Memory B cell (primary cell): ENCODE data around the gene POU2F2.

Experiments
- ATAC-seq: fragments of 150-1000 bp; cut with Tn5 transposase; 2 replicates; pipeline ENCODE4 v1.10.0; 2021; ENCODE audit warnings: low read depth, mild to moderate bottlenecking, moderate library complexity
- DNase-seq, 2 donors: peaks; one replicate each; pipeline ENCODE4 v3.0.0; 2022; ENCODE audit warnings: low spot score in 2 of 2
- H3K27ac Mint-ChIP-seq: one replicate; pipeline ENCODE4 v1.8.0; 2022; ENCODE audit warnings: mild to moderate bottlenecking, moderate library complexity, mixed read lengths
- H3K27me3 Mint-ChIP-seq: one replicate; pipeline ENCODE4 v1.8.0; 2022; ENCODE audit warnings: mixed read lengths
- H3K36me3 Mint-ChIP-seq: one replicate; pipeline ENCODE4 v1.8.0; 2022; ENCODE audit warnings: mild to moderate bottlenecking, mixed read lengths
- H3K4me1 Mint-ChIP-seq: one replicate; pipeline ENCODE4 v1.8.0; 2022; ENCODE audit warnings: mixed read lengths
- H3K4me3 Mint-ChIP-seq: one replicate; pipeline ENCODE4 v1.8.0; 2022; ENCODE audit warnings: mild to moderate bottlenecking, moderate library complexity, mixed read lengths
- H3K9me3 Mint-ChIP-seq: one replicate; pipeline ENCODE4 v1.8.0; 2022; ENCODE audit warnings: mixed read lengths

Gene POU2F2

DNA sequence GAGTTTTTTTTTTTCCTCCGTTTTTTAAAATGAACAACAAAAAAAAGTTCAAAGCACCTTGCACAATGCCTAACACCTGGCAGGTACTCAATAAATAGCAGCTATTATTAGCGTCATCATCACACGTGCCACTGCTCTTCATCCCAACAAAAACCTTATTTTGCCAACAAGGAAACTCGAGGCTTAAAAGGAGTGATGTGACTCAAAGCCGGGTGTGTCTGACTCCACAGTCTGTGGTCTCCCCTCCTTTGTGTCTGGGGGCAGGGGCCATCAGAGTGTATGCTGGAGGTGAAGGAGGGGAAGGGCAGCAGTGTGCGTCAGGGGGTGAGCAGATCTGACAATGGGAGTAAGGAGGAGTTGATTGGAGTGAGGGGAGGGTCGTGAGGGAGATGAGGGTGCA is 34.1 kb upstream of the POU2F2 start:
- H3K36me3 Mint-ChIP-seq = peaks cover 3% of the 10 kb centered on the region
- no peaks in the 10 kb centered on the region for H3K9me3 Mint-ChIP-seq
- no peak overlapping the region for H3K27ac Mint-ChIP-seq
- no peak for ATAC-seq
- H3K4me1 Mint-ChIP-seq = peaks cover 5% of the 10 kb centered on the region
- no peak for DNase-seq
- H3K27me3 Mint-ChIP-seq = peaks cover 2% of the 10 kb centered on the region
- no peak overlapping the region for H3K4me3 Mint-ChIP-seq

GRCh38 chr19:42165146-42165545 is 32.9 kb upstream of the POU2F2 start:
- Mint-ChIP-seq H3K4me1 (peaks cover 7% of the 10 kb centered on the region), H3K36me3 (peaks cover 4% of the 10 kb centered on the region), H3K9me3 (no peaks in the 10 kb centered on the region), H3K27me3 (peaks cover 4% of the 10 kb centered on the region), H3K4me3 (no peak overlapping the region), H3K27ac (no peak overlapping the region)
- no peak for DNase-seq
- ATAC-seq = no peak

DNA sequence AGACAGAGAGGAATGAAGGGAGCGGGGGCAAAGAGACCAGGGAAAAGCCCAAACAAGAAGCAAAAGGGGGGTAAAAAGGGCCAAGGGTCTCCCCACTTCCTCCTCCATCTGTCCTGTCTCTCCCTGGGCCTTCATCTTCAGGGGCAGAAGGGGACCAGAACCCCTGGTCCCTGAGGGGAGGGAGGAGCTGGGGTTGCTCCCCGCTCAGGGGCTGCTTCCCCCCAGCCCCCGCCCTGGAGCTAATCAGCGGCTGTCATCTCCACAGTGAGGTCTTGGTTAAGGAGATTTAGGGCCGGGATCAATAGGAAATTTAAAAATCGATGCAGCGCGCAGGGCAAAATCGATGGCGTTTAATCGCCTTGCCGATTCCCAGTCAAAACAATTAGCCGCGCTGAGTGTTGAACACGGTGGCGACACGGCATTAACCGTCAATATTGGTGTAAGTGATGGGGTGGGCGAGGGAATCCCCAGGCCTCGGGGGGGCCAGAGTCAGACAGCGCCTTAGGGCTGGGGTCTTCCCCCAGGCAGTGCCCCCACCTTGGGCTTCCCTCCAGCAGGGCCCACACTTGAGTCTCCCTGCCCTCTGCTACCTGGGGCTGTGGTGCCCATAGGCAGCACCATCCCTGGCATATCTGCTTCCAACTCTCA is 29.5 kb upstream of the POU2F2 start:
- Mint-ChIP-seq H3K27me3 (peaks cover 4% of the 10 kb centered on the region), H3K36me3 (peaks cover 8% of the 10 kb centered on the region), H3K4me1 (peaks cover 9% of the 10 kb centered on the region), H3K4me3 (no peak overlapping the region), H3K27ac (no peak overlapping the region), H3K9me3 (no peaks in the 10 kb centered on the region)
- DNase-seq (no peak), ATAC-seq (no peak)

- Mint-ChIP-seq H3K4me3 (no peak overlapping the region), H3K36me3 (peaks cover 10% of the 10 kb centered on the region), H3K9me3 (no peaks in the 10 kb centered on the region), H3K27me3 (peaks cover 4% of the 10 kb centered on the region), H3K27ac (no peak overlapping the region), H3K4me1 (peaks cover 14% of the 10 kb centered on the region)
- DNase-seq (no peak), ATAC-seq (no peak)
These were observed 27.7 kb upstream of the POU2F2 start for GRCh38 chr19:42159942-42160341.

GRCh38 chr19:42158926-42159325 is 26.7 kb upstream of the POU2F2 start:
- DNase-seq = no peak
- Mint-ChIP-seq H3K27ac (no peak overlapping the region), H3K9me3 (no peaks in the 10 kb centered on the region), H3K4me3 (no peak overlapping the region), H3K27me3 (peaks cover 4% of the 10 kb centered on the region), H3K4me1 (peaks cover 22% of the 10 kb centered on the region), H3K36me3 (peaks cover 10% of the 10 kb centered on the region)
- ATAC-seq = no peak

GRCh38 chr19:42156571-42156970 is 24.3 kb upstream of the POU2F2 start:
- ATAC-seq (no peak), DNase-seq (no peak)
- Mint-ChIP-seq H3K27me3 (peaks cover 4% of the 10 kb centered on the region), H3K4me1 (peaks cover 26% of the 10 kb centered on the region), H3K9me3 (no peaks in the 10 kb centered on the region), H3K36me3 (peaks cover 8% of the 10 kb centered on the region), H3K4me3 (no peak overlapping the region), H3K27ac (peak overlapping the region; percentile 17)

DNA sequence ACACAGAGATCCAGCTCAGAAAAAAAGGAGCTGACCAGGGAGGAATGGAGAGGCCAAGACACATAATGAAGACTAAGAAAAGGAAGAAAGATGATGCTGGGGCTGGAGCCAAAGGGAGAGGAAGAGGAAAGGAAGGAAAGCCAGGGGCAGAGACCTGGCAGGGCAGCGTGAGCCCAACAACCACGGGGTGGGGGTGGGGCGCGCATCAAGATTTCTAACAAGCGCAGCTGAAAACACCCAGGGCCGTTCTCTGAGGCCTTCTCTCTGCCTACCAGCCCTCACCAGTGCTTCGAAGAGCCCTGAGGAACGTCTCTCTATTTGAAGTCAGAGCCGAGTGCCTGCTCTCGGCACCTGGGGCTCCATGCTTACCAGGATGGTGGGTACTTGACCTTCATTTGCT is 23.6 kb upstream of the POU2F2 start:
- Mint-ChIP-seq H3K9me3 (no peaks in the 10 kb centered on the region), H3K27ac (no peak overlapping the region), H3K36me3 (peaks cover 6% of the 10 kb centered on the region), H3K4me1 (peaks cover 22% of the 10 kb centered on the region), H3K4me3 (no peak overlapping the region), H3K27me3 (no peaks in the 10 kb centered on the region)
- DNase-seq (no peak), ATAC-seq (no peak)

- Mint-ChIP-seq H3K9me3 (no peaks in the 10 kb centered on the region), H3K4me1 (peaks cover 22% of the 10 kb centered on the region), H3K4me3 (peak overlapping the region; percentile 63), H3K27me3 (no peaks in the 10 kb centered on the region), H3K27ac (peak overlapping the region; percentile 28), H3K36me3 (peaks cover 2% of the 10 kb centered on the region)
- DNase-seq (no peak), ATAC-seq (peak; percentile 79)
These were observed 22.5 kb upstream of the POU2F2 start for GRCh38 chr19:42154471-42155323.

DNA sequence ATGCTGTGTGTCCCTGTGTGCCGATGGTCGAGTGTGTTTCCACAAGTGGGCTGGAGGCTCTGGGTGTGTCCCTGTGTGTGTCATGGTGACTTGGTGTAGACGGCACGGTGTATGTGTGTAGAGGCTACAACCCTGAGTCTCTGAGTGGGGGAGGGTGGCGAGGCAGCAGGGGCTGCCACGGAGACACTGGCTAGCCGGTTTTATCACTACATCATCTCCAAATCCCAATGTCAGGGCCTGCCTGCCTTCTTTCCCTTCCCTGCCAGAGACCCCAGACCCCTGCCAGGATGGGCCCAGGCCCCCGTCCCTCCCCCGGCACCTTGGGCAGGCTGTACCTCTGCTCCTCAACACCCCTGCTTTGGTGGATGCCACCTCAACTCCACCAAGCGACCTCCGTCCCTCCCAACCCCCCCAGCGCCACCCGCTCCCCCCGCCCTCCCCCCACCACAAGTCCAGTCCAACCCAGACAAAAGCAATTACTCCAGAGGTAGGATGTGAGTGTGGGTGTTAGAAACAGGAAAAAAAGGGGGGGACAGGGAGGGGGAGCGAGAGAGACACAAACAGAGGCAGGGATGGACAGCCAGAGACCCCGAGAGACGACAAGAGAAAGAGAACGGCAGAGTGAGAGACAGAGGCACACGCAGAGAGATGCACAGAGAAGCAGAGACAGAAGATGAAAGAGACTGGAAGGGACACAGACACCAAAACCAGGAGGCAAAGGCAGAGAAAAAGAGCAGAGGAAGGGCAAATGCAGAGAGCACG is 21.6 kb upstream of the POU2F2 start:
- H3K27me3 Mint-ChIP-seq = no peaks in the 10 kb centered on the region
- peaks cover 6% of the 10 kb centered on the region for H3K36me3 Mint-ChIP-seq
- H3K27ac Mint-ChIP-seq = peak overlapping the region; percentile 28
- ATAC-seq = no peak
- peak overlapping the region; percentile 57 for H3K4me3 Mint-ChIP-seq
- H3K9me3 Mint-ChIP-seq = no peaks in the 10 kb centered on the region
- H3K4me1 Mint-ChIP-seq = peaks cover 27% of the 10 kb centered on the region
- DNase-seq = no peak

DNA sequence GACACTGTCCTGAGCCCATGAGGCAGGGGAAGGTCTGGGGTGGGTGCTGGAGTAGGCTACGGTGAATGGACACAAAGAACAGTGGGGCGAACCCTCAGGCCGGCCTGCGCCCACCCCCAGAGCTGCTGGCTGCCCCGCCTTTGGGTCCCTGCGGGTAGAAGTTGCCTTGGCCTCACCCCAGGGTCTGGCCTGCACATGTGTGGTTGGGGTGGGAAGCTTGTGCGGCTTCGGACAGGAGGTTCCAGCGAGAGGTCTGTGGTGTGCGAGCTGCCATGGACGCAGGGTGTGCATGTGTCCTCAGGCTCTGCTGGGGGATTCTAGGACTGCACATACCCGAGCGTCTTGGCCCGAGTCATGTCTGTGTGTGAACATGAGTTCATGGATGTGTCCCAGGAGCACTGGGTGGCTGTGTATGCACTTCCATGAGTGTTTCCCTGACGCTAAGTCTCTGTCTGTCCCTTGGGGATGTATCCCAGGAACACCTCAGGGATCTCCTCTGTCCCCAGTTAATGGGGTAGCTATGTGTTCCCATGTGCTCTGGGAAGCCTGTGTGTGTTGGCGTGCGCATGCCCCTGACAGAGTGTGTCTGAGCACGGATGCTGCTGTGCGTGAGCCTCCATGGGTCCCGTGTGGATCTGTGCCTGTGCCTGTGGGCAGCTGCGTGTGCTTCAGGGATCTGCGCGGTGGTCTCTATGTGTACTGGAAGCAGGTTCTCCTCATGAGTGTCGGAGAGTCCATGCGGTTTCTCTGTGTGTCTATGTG is 20.8 kb upstream of the POU2F2 start:
- H3K9me3 Mint-ChIP-seq = no peaks in the 10 kb centered on the region
- ATAC-seq (no peak), DNase-seq (no peak)
- no peak overlapping the region for H3K27ac Mint-ChIP-seq
- H3K4me3 Mint-ChIP-seq = no peak overlapping the region
- H3K4me1 Mint-ChIP-seq = peaks cover 27% of the 10 kb centered on the region
- no peaks in the 10 kb centered on the region for H3K27me3 Mint-ChIP-seq
- peaks cover 6% of the 10 kb centered on the region for H3K36me3 Mint-ChIP-seq

- Mint-ChIP-seq H3K4me3 (no peak overlapping the region), H3K9me3 (no peaks in the 10 kb centered on the region), H3K36me3 (peaks cover 9% of the 10 kb centered on the region), H3K27me3 (no peaks in the 10 kb centered on the region), H3K27ac (no peak overlapping the region), H3K4me1 (peaks cover 27% of the 10 kb centered on the region)
- ATAC-seq (no peak), DNase-seq (no peak)
These were observed 19.8 kb upstream of the POU2F2 start for GRCh38 chr19:42151782-42152684.

GRCh38 chr19:42150911-42151361 is 18.7 kb upstream of the POU2F2 start:
- Mint-ChIP-seq H3K27ac (no peak overlapping the region), H3K9me3 (no peaks in the 10 kb centered on the region), H3K4me1 (peaks cover 32% of the 10 kb centered on the region), H3K27me3 (no peaks in the 10 kb centered on the region), H3K4me3 (no peak overlapping the region), H3K36me3 (peaks cover 14% of the 10 kb centered on the region)
- ATAC-seq (no peak), DNase-seq (no peak)

GRCh38 chr19:42150364-42150763 is 18.1 kb upstream of the POU2F2 start:
- Mint-ChIP-seq H3K27me3 (no peaks in the 10 kb centered on the region), H3K36me3 (peaks cover 15% of the 10 kb centered on the region), H3K4me3 (no peak overlapping the region), H3K27ac (no peak overlapping the region), H3K4me1 (peaks cover 29% of the 10 kb centered on the region), H3K9me3 (no peaks in the 10 kb centered on the region)
- ATAC-seq (no peak), DNase-seq (no peak)
